Body of pancreas (tissue), 4 donors: Measurements from ENCODE around the gene SETD1B. TPM values are rescaled to one million over a fixed set of nuclear protein-coding genes. Genes with fewer than 3 reads are reported as not detected.

Experiments
- ATAC-seq: fragments of 150-250 bp; one replicate; pipeline ENCODE4 v1.9.1; 2016
- DNase-seq, 4 donors: peaks; one replicate each; pipeline ENCODE4 v3.0.0-alpha.2; 2019
- H3K27ac ChIP-seq, 4 donors: fragments of 200-600 bp; sonication (generic); 1 replicate in 3 of 4; 2 replicates in 1 of 4; pipeline versions ENCODE4 v1.5.1 to v1.6.1; 2016 to 2019; ENCODE audit warnings: mild to moderate bottlenecking in 1 of 4, mixed read lengths in 1 of 4, moderate library complexity in 1 of 4
- H3K27me3 ChIP-seq, 2 donors: fragments of 200-600 bp; sonication (generic); one replicate each; pipeline ENCODE4 v1.6.0; 2016; ENCODE audit warnings: mild to moderate bottlenecking in 1 of 2
- H3K36me3 ChIP-seq, 2 donors: fragments of 200-600 bp; sonication (generic); replicated peaks in 1 of 2; 2 replicates each; pipeline ENCODE4 v1.5.1; 2016; ENCODE audit warnings: low read depth in 2 of 2; ENCODE audit not compliant: insufficient read depth in 1 of 2
- H3K4me1 ChIP-seq: fragments of 200-600 bp; sonication (generic); one replicate; pipeline ENCODE4 v1.6.0; 2016
- H3K4me3 ChIP-seq, 2 donors: fragments of 200-600 bp; sonication (generic); 1 replicate in 1 of 2; 2 replicates in 1 of 2; pipeline ENCODE4 v1.5.1; 2016 to 2019
- H3K9me3 ChIP-seq, 3 donors: fragments of 200-600 bp; sonication (generic); 1 replicate in 2 of 3; 2 replicates in 1 of 3; pipeline ENCODE4 v1.5.1; 2016
- POLR2A ChIP-seq, 3 donors: fragments of 450-650 bp; IDR thresholded peaks; one replicate each; pipeline ENCODE4 v1.6.1; 2016; ENCODE audit warnings: antibody characterized with exemption in 3 of 3, mild to moderate bottlenecking in 2 of 3
- WGBS, 2 donors: methylation state at CpG; one replicate each; pipeline ENCODE4 v1.1.5; 2017; 5-methylcytosine and 5-hydroxymethylcytosine counted together
- intact Hi-C: fragments of 100-400 bp; cut with DNase I; formaldehyde crosslinking; loops from one replicate; pipeline ENCODE4 v1.15.1; 2023
- total RNA-seq, 2 donors: library from RNA; depleted of rRNA; stranded (reverse); fragments of >200 nt; gene quantifications; one replicate each; pipeline ENCODE4 v1.1.0, GENCODE V29; 2016
- TF ChIP-seq, protein P1 (sequence below), 7 experiments: fragments of 450-650 bp in 4 of 7; fragments of 200-600 bp in 3 of 7; sonication (generic) in 3 of 7; IDR thresholded peaks; one replicate each; pipeline ENCODE4 v1.5.1; 2016 to 2019; ENCODE audit warnings: antibody characterized with exemption in 7 of 7

Gene SETD1B
- total RNA-seq, 2 donors from 2014 or later: 9.1 to 15.8 TPM

DNA sequence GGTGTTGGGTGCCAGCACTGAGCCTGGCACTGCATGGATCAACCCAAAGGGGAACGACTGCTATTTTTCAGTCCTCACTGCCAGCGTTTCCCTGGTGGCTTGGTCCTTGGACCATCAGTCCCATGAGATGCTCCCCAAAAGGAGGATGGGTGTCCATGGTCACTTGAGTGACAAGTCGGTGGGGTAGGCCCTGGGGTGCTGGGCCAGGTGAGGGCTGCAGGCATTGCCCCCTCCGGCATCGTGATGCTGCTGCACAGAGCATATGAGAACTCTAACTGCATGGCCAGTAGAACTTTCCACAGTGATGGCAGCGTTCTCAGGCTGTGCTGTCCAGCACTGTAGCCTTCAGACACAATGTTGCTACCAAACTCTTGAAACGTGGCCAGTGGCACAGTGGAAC lies 16.2 kb downstream of the SETD1B start:
- WGBS, 2 donors: 81 to 91% methylated on average over 6 to 7 of the region's 7 CpGs
- ATAC-seq: no peak
- H3K36me3 ChIP-seq: peaks cover 28 to 71% of the 10 kb centered on the region in 2 donors
- intact Hi-C loops: no loop called here
- no peak overlapping the region for H3K4me3 ChIP-seq
- H3K4me1 ChIP-seq: no peaks in the 10 kb centered on the region
- TF ChIP-seq, protein P1, sequence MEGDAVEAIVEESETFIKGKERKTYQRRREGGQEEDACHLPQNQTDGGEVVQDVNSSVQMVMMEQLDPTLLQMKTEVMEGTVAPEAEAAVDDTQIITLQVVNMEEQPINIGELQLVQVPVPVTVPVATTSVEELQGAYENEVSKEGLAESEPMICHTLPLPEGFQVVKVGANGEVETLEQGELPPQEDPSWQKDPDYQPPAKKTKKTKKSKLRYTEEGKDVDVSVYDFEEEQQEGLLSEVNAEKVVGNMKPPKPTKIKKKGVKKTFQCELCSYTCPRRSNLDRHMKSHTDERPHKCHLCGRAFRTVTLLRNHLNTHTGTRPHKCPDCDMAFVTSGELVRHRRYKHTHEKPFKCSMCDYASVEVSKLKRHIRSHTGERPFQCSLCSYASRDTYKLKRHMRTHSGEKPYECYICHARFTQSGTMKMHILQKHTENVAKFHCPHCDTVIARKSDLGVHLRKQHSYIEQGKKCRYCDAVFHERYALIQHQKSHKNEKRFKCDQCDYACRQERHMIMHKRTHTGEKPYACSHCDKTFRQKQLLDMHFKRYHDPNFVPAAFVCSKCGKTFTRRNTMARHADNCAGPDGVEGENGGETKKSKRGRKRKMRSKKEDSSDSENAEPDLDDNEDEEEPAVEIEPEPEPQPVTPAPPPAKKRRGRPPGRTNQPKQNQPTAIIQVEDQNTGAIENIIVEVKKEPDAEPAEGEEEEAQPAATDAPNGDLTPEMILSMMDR (IDR thresholded peaks at IDR 0.05): no peak
- TF ChIP-seq POLR2A (IDR thresholded peaks at IDR 0.05): no peak
- no peaks in the 10 kb centered on the region for H3K9me3 ChIP-seq
- DNase-seq: no peak
- H3K27ac ChIP-seq: no peak overlapping the region
- H3K27me3 ChIP-seq: no peaks in the 10 kb centered on the region

DNA sequence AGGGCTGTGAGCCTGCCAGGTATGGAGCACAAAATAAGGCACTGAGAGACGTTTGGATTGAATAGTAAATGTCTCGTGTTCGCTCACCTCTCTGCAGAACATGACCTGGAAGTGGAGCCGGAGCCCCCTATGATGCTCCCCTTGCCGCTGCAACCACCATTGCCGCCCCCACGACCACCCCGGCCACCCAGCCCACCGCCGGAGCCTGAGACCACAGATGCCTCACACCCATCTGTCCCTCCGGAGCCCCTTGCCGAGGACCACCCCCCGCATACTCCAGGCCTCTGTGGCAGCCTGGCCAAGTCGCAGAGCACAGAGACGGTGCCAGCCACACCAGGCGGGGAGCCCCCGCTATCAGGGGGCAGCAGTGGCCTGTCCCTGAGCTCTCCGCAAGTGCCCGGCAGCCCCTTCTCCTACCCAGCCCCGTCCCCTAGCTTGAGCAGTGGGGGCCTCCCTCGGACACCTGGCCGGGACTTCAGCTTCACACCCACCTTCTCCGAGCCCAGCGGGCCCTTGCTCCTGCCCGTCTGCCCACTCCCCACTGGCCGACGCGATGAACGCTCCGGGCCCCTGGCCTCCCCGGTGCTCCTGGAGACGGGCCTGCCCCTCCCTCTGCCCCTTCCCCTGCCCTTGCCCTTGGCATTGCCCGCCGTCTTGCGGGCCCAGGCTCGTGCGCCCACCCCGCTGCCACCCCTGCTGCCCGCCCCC lies 18.7 kb downstream of the SETD1B start:
- Histone ChIP-seq H3K27ac (no peak overlapping the region), H3K27me3 (no peaks in the 10 kb centered on the region), H3K4me3 (no peak overlapping the region), H3K9me3 (no peaks in the 10 kb centered on the region), H3K4me1 (no peaks in the 10 kb centered on the region), H3K36me3 (peaks cover 21 to 53% of the 10 kb centered on the region in 2 donors)
- DNase-seq (no peak), ATAC-seq (no peak)
- intact Hi-C loops: no loop called here
- TF ChIP-seq, protein P1 (IDR thresholded peaks at IDR 0.05): no peak
- no peak for TF ChIP-seq POLR2A (IDR thresholded peaks at IDR 0.05)
- 90 to 96% methylated on average over 18 to 29 of the region's 39 CpGs for WGBS, 2 donors

DNA sequence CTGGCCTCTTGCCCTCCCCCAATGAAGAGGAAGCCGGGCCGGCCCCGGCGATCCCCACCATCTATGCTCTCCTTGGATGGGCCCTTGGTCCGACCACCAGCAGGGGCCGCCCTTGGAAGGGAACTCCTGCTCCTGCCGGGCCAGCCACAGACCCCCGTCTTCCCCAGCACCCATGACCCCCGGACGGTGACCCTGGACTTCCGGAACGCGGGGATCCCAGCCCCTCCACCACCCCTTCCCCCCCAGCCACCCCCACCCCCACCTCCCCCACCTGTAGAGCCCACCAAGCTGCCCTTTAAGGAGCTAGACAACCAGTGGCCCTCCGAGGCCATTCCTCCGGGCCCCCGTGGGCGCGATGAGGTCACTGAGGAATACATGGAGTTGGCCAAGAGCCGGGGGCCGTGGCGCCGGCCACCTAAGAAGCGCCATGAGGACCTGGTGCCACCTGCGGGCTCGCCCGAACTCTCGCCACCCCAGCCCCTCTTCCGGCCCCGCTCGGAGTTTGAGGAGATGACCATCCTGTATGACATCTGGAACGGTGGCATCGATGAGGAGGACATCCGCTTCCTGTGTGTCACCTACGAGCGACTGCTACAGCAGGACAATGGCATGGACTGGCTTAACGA lies 19.4 kb downstream of the SETD1B start:
- Histone ChIP-seq H3K27me3 (no peaks in the 10 kb centered on the region), H3K9me3 (no peaks in the 10 kb centered on the region), H3K27ac (no peak overlapping the region), H3K36me3 (peaks cover 21 to 51% of the 10 kb centered on the region in 2 donors), H3K4me1 (no peaks in the 10 kb centered on the region), H3K4me3 (no peak overlapping the region)
- WGBS, 2 donors: 81 to 86% methylated on average over 14 to 31 of the region's 36 CpGs
- intact Hi-C loops: no loop called here
- no peak for DNase-seq
- no peak for TF ChIP-seq POLR2A (IDR thresholded peaks at IDR 0.05)
- TF ChIP-seq, protein P1 (IDR thresholded peaks at IDR 0.05): no peak
- ATAC-seq: no peak

DNA sequence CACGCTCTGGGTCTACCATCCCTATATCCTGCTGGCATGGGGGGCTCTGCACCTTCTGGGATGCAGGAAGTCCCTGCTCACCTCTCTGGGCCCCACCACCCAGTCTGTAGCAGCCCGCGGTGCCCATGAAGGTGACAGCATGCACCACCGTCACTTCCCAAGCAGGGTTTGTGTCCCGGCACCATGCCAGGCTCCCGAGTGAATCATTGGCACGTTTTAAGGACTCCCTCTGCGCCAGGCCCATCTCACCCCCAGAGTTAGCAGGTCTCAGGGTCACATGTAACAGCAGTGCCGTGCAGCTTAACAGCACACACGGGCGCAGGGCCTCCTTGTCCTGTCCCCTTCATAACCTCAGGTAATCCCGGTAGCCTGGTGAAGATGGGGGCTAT lies 19.9 kb downstream of the SETD1B start:
- Histone ChIP-seq H3K4me3 (no peak overlapping the region), H3K27ac (no peak overlapping the region), H3K27me3 (no peaks in the 10 kb centered on the region), H3K36me3 (peaks cover 25 to 53% of the 10 kb centered on the region in 2 donors), H3K4me1 (no peaks in the 10 kb centered on the region), H3K9me3 (no peaks in the 10 kb centered on the region)
- intact Hi-C loops: no loop called here
- no peak for TF ChIP-seq POLR2A (IDR thresholded peaks at IDR 0.05)
- TF ChIP-seq, protein P1 (IDR thresholded peaks at IDR 0.05): no peak
- no peak for ATAC-seq
- 73 to 100% methylated on average over 1 to 12 of the region's 12 CpGs for WGBS, 2 donors
- no peak for DNase-seq
